Esophagus mucosa (tissue), 1 donor: Measurements from ENCODE around the gene TMEM179. TPM values are rescaled to one million over a fixed set of nuclear protein-coding genes. Genes with fewer than 3 reads are reported as not detected.
"Not testable (repeated sequence)": the region's sequence is repeated elsewhere in the genome, so short reads cannot be mapped to it uniquely, and the experiment has no call there.

ENCODE experiments used
- ATAC-seq: fragments of 200-7000 bp; cut with Tn5 transposase; one replicate; pipeline ENCODE4 v1.9.1; 2020
- total RNA-seq: library from RNA; stranded (reverse); gene quantifications from one replicate; pipeline ENCODE4 v1.2.4, GENCODE V29; 2023
- donor health status: DM: yes; HTN: yes; CAD: no.

The TMEM179 gene
- total RNA-seq, 1 donor from 2014 or later = not detected

- no peak for ATAC-seq
These were observed 33.0 kb upstream of the TMEM179 start for GRCh38 chr14:104637546-104638003.

DNA sequence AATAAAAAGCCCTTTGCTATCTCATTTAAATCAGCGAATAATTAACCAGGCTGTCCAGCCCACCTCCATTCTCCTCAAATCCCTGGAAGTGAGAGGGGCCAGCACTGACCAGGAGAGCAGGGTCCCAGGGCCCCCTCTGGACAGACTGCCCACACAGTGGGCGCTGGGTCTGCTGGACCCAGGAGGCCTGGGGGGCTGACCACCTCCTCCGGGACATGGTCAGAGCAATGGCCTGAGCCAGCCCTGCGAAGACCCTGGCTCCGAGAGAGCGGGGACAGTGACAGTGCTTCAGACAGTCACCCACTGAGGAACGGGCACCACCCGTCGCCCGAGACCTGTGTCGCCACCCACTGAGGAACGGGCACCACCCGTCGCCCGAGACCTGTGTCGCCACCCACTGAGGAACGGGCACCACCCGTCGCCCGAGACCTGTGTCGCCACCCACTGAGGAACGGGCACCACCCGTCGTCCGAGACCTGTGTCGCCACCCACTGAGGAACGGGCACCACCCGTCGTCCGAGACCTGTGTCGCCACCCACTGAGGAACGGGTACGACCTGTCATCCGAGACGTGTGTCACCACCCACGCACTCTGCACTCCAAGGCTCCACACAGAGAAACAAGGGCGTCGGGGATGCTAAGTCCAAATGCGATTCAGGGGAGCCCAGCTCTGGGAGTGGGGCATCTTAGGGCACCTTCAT is 32.4 kb upstream of the TMEM179 start:
- ATAC-seq = not testable (repeated sequence)

DNA sequence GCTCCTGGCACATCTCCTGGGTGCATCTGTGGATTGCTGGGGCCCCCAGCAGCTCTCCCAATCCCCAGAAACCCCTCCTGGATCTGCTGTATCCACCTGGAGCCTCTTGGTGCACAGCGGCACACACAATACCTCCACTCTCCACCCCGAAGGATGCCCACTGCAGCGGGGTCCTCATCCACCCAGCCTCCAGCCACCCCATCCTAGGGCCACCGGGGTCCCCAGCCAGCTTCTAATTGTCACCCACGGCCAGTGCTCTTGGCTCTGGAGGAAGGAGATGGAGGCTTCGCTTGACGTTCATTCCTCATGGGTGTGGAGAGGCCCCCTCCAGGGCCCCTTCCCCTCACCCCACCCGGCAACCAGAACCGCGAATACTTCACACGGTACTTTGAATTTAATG is 31.6 kb upstream of the TMEM179 start:
- no peak for ATAC-seq

- no peak for ATAC-seq
These were observed 31.1 kb upstream of the TMEM179 start for GRCh38 chr14:104635717-104636116.

GRCh38 chr14:104634886-104635570 is 30.5 kb upstream of the TMEM179 start:
- no peak for ATAC-seq

- no peak for ATAC-seq
These were observed 29.7 kb upstream of the TMEM179 start for GRCh38 chr14:104634138-104634760.

DNA sequence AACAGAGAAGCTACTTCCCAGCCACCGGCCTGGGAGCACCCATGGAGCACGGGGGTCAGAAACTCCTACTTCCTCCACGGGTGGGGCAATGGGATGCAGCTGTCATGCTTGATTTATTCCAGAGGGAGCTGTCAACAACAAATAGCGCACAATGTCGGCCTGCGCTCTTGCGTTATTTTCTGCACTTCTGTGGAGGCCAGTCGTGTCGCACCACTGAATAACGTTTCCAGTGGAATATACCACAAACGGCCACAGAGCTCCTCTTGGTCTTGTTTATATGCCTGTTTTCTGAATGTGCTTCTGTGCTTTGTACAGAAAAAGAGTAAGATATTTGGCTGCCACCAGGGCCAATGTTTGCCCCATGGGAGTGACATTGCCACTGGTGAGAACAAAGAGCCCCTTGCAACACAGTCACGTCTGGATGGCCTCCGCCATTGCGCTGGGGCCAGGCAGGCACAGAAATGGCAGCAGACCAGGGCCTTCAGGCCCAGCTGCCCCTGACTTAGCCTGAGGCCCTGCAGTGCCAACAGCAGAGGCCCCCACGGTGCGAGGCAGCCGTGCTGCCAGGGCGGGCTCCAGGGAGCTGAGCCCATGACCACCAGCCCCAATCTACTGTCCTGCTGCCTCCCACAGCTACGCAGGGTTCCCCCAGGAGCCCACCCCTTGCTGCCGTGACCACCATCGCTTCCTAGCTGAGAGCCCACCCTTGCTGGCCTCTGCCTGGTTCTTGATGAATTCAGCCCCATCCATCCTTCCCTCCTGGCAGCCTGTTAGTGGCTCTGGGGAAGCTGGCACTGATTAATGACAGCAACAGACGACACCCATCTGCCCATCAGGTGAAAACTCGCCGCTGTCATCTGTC is 28.9 kb upstream of the TMEM179 start:
- ATAC-seq = no peak

- ATAC-seq = peak; percentile 37
These were observed 28.2 kb upstream of the TMEM179 start for GRCh38 chr14:104632781-104633180.

- ATAC-seq = no peak
These were observed 20.4 kb upstream of the TMEM179 start for GRCh38 chr14:104624939-104625338.

- ATAC-seq = no peak
These were observed 9.7 kb upstream of the TMEM179 start for GRCh38 chr14:104614126-104614812.

DNA sequence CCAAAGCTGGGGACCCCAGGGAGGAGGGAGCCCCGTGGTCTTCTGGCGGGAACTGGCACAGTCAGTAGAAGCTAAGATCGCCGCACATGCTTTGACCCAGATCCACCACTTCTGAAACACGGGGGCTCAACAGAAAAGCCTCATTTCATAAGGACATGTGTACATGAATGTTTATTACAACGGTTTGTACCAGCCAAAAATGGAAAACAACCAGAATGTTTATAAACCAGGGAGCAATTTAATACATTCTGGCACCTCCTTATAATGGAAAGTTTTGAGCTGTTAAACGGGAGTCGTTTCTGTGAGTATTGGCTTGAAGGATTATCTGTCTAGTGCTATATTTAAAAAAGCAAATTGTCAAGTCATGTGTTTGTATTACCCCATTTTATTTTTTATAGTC is 7.3 kb upstream of the TMEM179 start:
- ATAC-seq = no peak

GRCh38 chr14:104610749-104611310 is 6.3 kb upstream of the TMEM179 start:
- no peak for ATAC-seq

DNA sequence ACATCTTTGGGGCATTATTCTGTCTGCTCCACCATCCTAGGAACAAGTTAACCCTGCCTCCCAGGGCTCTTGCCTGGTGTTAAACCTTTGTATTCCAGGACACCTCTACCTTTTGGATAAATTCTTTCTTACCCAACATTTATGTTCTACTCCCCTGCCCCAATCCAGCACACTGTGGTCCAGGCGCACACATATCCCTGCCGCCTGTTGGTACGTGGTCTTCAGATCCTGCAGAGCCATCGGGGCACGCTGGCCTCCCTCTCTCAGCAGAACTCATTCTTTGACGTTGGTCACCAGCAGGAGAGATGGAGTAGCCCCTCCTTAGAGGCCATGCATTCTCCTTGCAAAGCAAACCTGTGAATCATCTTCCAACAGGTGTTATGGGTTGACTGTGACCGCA is 5.1 kb upstream of the TMEM179 start:
- no peak for ATAC-seq

DNA sequence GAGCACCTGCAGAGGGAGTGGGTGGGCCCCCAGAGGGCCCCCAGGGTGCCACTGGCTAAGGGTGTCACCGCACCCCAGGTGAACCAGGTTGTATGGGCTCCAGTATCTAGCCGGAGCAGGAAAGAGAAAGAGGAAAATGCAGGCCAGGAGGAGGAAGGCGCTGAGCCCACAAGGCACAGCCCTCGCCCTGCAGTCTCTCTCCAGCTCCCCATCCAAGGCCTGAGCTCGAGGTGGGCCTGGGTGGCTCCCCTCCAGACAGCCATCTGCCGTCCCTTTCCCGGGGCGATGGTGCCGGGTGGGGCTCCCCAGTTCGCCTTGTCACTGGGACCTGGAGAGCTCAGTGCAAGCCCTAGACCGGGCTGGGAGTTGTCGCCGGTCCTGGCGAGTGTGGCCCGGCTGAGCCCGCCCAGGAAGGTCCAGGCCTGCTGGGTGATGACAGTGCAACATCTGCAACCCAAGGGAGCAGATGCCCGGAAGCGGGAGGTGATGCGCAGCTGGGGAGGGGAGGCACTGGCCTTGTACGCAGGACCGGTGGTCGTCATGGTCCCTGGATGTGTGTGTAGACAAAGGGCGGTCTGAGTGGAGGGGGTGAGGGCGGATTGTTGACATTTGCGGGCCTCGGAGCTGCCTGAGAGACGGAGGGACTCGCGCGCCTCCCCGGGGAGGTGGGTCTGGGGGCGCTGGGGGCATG is 716 bp downstream of the TMEM179 start:
- ATAC-seq = no peak

- ATAC-seq = no peak
These were observed 1.6 kb downstream of the TMEM179 start for GRCh38 chr14:104602933-104603325.

- ATAC-seq = no peak
These were observed 2.1 kb downstream of the TMEM179 start for GRCh38 chr14:104602315-104602932.

DNA sequence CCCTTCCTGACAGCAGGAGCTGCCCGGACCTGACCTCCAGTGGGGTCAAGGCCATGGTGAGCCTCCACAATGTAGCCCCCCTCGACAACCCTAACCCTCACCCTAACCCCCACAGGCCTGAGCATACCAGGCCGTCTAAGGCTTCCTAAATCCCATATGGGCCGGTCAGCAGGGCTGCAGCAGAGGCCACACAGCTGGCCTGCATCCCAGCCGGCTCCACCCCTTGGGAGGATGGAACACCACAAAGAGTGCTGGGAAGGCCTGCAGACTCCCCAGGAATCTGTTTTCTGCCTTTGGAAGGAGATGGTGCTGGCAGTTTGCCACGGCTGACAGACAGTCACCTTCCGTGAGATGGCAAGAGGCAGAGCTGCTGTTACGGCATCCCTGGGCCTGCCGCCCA is 2.8 kb downstream of the TMEM179 start:
- ATAC-seq = no peak

DNA sequence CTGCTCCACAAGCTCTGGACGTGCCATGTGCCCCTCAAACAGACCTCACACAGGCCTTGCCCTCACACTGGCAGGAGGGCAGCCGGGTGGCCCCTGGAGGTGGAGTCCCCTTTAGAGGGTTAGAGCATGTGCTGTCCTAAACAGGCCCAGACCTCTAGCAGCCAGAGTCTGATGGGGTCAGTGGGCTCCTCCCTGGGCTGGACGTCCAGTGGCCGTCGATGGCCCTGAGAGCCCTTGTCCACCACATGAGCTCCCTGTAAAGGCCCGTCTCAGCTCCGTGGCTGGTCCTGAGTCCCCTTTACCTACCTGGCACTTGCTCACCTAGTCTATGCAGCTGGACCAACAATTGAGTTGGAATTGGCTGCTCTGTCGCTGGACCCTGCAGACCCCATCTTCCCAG is 3.8 kb downstream of the TMEM179 start:
- no peak for ATAC-seq

- no peak for ATAC-seq
These were observed 4.4 kb downstream of the TMEM179 start for GRCh38 chr14:104600141-104600643.

DNA sequence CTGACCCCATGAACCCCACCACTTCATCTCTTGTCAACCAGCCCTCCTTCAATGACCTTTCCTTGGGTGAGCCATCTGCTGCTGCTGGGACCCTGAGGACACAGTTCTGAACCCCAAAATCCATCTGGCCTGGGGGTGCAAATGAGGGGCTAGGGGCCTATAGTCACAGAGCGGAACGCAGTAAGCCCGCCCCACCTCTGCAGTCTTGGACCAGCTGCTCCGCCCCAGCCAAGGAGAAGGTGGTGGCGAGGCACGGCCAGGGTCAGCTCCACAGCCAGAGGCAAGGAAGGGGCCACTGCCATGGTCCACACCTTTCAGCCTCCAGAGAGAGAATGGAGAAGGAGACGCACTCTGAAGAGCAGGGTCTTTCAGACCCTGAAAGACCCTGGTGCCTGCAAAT is 5.1 kb downstream of the TMEM179 start:
- no peak for ATAC-seq

GRCh38 chr14:104598910-104599273 is 5.7 kb downstream of the TMEM179 start:
- no peak for ATAC-seq
